Measurements from ENCODE around the gene ZFAND3. TPM values are rescaled to one million over a fixed set of nuclear protein-coding genes. Genes with fewer than 3 reads are reported as not detected.

The ZFAND3 gene
- polyA plus RNA-seq, 3 donors = 11.5 to 21.1 (median 11.7) TPM

- H3K4me1 Mint-ChIP-seq = peaks cover 6% of the 10 kb centered on the region
- TF ChIP-seq CTCF (IDR thresholded peaks at IDR 0.05) = no peak
- peaks cover 31 to 41% of the 10 kb centered on the region in 2 donors for H3K36me3 Mint-ChIP-seq
- no peaks in the 10 kb centered on the region for H3K9me3 Mint-ChIP-seq
- no peak overlapping the region for H3K4me3 Mint-ChIP-seq
- H3K4me1 ChIP-seq (ENCODE audit: control insufficient read depth in 1 of 2, insufficient read depth in 2 of 2, low read length in 2 of 2) = no peaks in the 10 kb centered on the region
- H3K4me2 ChIP-seq (replicated peaks; ENCODE audit: extremely low read depth, low read length, poor library complexity, severe bottlenecking) = no peak overlapping the region
- H3K9ac ChIP-seq (ENCODE audit: insufficient read depth, low read length, poor library complexity, severe bottlenecking) = no peak overlapping the region
- peaks cover 98% of the 10 kb centered on the region for H4K20me1 ChIP-seq (ENCODE audit: insufficient read depth, low read length)
- H3K36me3 ChIP-seq (replicated peaks in 1 of 2; ENCODE audit: control insufficient read depth in 1 of 2, insufficient read depth in 2 of 2, low read length in 2 of 2) = peaks cover 3 to 69% of the 10 kb centered on the region in 2 donors
- H3K27ac Mint-ChIP-seq = peak overlapping the region in 1 of 7 donors; percentile 34
- intact Hi-C loops (cut with micrococcal nuclease) = no loop called here
- H3K4me3 ChIP-seq (replicated peaks in 1 of 3; ENCODE audit: low read depth in 2 of 3, low read length in 3 of 3) = no peak overlapping the region
- H3K27me3 Mint-ChIP-seq (ENCODE audit: low read depth in 3 of 3) = peaks cover 0 to under 1% (median 0%) of the 10 kb centered on the region in 3 donors
- WGBS (ENCODE audit: insufficient coverage) = 100% methylated on average over 5 of the region's 8 CpGs
- H3K9me3 ChIP-seq (replicated peaks in 1 of 2; ENCODE audit: control insufficient read depth in 1 of 2, insufficient read depth in 1 of 2, low read length in 2 of 2) = no peaks in the 10 kb centered on the region
- no peak overlapping the region for H3K27ac ChIP-seq (ENCODE audit: low read depth in 1 of 2, low read length in 2 of 2)
- DNase-seq = no peak
- H3K27me3 ChIP-seq (ENCODE audit: control insufficient read depth in 2 of 2, insufficient read depth in 2 of 2, low read length in 2 of 2) = no peaks in the 10 kb centered on the region
- peaks cover 4% of the 10 kb centered on the region for H3K79me2 ChIP-seq (ENCODE audit: insufficient read depth, low read length)
- no peak overlapping the region for H2AFZ ChIP-seq (ENCODE audit: insufficient read depth, low read depth, low read length, poor library complexity, severe bottlenecking)
These were observed 323.9 kb downstream of the ZFAND3 start for GRCh38 chr6:38143191-38144150.

DNA sequence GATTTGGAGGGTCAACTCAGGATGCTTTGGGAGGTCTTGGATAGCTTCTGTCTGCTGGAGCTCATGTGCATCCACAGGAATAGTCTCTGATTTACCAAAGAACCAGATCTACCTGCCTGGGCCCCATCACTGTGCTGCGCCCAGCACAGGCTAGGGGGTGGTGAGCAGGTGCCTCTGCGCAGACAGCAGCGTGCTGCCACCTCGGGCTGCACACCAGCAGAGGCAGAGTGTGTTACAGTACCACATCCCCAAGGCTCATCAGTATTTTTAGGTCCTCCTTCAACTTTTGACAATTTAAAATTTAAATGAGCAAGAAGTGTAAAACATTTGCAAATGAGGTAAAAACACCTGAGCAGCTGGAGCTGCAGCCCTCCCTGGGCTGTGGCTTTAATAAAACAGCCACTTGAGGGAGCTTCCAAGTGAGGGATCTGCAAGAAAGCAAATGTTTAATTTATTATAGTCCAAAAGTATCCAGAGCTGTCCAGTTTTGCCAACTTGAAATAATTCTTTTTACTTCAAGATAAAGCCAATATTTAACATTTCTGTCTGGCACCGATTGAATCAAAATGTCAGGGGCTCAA lies 324.9 kb downstream of the ZFAND3 start:
- Mint-ChIP-seq H3K9me3 (no peaks in the 10 kb centered on the region), H3K4me1 (peaks cover 6% of the 10 kb centered on the region), H3K27ac (no peak overlapping the region), H3K27me3 (ENCODE audit: low read depth in 3 of 3) (peaks cover 0 to 3% (median 0%) of the 10 kb centered on the region in 3 donors), H3K36me3 (peaks cover 34 to 42% of the 10 kb centered on the region in 2 donors), H3K4me3 (no peak overlapping the region)
- H3K4me3 ChIP-seq (replicated peaks in 1 of 3; ENCODE audit: low read depth in 2 of 3, low read length in 3 of 3) = no peak overlapping the region
- no peak for TF ChIP-seq CTCF (IDR thresholded peaks at IDR 0.05)
- DNase-seq = no peak
- no peaks in the 10 kb centered on the region for H3K27me3 ChIP-seq (ENCODE audit: control insufficient read depth in 2 of 2, insufficient read depth in 2 of 2, low read length in 2 of 2)
- H3K27ac ChIP-seq (ENCODE audit: low read depth in 1 of 2, low read length in 2 of 2) = no peak overlapping the region
- no peaks in the 10 kb centered on the region for H3K4me1 ChIP-seq (ENCODE audit: control insufficient read depth in 1 of 2, insufficient read depth in 2 of 2, low read length in 2 of 2)
- no peak overlapping the region for H2AFZ ChIP-seq (ENCODE audit: insufficient read depth, low read depth, low read length, poor library complexity, severe bottlenecking)
- intact Hi-C loops (cut with micrococcal nuclease) = no loop called here
- peaks cover 4% of the 10 kb centered on the region for H3K79me2 ChIP-seq (ENCODE audit: insufficient read depth, low read length)
- H3K4me2 ChIP-seq (replicated peaks; ENCODE audit: extremely low read depth, low read length, poor library complexity, severe bottlenecking) = no peak overlapping the region
- no peak overlapping the region for H3K9ac ChIP-seq (ENCODE audit: insufficient read depth, low read length, poor library complexity, severe bottlenecking)
- H3K36me3 ChIP-seq (replicated peaks in 1 of 2; ENCODE audit: control insufficient read depth in 1 of 2, insufficient read depth in 2 of 2, low read length in 2 of 2) = peaks cover 3 to 74% of the 10 kb centered on the region in 2 donors
- peaks cover 98% of the 10 kb centered on the region for H4K20me1 ChIP-seq (ENCODE audit: insufficient read depth, low read length)
- H3K9me3 ChIP-seq (replicated peaks in 1 of 2; ENCODE audit: control insufficient read depth in 1 of 2, insufficient read depth in 1 of 2, low read length in 2 of 2) = no peaks in the 10 kb centered on the region
- 100% methylated on average over 3 of the region's 5 CpGs for WGBS (ENCODE audit: insufficient coverage)

Data from CD14-positive monocyte (primary cell).